Uterus (tissue), 2 donors: ENCODE data around the gene CTCF.

ENCODE experiments used
- POLR2A ChIP-seq, 2 donors: fragments of 450-650 bp; IDR thresholded peaks; one replicate each; pipeline ENCODE4 v1.6.1; 2016; ENCODE audit warnings: antibody characterized with exemption in 2 of 2, mild to moderate bottlenecking in 1 of 2, moderate library complexity in 1 of 2
- TF ChIP-seq, protein P1 (sequence below), 4 experiments: fragments of 200-600 bp in 2 of 4; fragments of 450-650 bp in 2 of 4; sonication (generic) in 2 of 4; IDR thresholded peaks; one replicate each; pipeline ENCODE4 v1.5.1; 2016 to 2019; ENCODE audit warnings: antibody characterized with exemption in 4 of 4, mild to moderate bottlenecking in 2 of 4, moderate library complexity in 1 of 4

DNA sequence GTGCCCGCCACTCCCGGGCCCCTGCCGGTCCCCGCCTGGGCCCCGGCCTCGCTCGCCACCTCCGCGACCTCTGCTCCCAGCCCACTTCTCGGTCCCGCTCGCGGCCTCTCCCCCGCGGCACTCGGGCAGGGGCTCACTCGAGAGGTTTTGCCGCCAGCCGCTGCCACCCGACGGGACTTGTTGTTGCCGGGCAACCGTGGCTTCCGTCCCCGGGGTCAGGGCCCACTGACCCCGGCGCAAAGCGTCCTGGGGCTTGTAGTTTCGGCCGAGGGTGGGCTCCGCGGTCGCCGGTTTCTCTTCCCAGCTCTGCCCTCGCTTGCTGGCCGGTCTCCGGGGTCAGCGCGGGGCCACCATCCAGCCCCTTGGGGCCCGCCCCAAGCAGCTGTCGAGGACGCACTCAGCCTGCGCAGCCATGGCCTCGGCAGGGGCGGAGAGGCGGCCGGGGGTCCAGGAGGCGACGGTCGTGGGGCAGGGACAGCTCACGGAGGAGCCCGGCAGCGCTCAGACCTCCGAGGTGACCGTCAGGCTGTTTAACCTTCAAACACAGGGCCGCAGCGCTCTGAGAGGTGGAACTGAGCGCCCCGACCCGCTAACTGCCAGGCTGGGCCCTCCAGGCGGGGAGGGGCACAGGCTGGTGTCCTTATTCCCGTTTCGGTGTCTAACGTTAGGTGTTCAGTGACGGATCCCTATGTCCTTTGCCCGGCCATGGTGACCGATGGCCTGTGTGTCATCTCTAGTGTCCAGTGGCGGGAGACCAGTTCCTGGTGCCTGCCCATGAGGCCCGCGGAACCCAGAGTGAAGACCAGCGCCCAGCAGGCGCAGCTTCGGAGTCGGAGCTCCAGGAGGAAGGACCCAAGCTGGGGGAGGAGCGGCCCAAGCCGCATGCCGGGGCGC, 104.5 kb downstream of the CTCF start, which contains the start of the genes C16orf86 and ENKD1:
- TF ChIP-seq, protein P1, sequence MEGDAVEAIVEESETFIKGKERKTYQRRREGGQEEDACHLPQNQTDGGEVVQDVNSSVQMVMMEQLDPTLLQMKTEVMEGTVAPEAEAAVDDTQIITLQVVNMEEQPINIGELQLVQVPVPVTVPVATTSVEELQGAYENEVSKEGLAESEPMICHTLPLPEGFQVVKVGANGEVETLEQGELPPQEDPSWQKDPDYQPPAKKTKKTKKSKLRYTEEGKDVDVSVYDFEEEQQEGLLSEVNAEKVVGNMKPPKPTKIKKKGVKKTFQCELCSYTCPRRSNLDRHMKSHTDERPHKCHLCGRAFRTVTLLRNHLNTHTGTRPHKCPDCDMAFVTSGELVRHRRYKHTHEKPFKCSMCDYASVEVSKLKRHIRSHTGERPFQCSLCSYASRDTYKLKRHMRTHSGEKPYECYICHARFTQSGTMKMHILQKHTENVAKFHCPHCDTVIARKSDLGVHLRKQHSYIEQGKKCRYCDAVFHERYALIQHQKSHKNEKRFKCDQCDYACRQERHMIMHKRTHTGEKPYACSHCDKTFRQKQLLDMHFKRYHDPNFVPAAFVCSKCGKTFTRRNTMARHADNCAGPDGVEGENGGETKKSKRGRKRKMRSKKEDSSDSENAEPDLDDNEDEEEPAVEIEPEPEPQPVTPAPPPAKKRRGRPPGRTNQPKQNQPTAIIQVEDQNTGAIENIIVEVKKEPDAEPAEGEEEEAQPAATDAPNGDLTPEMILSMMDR (IDR thresholded peaks at IDR 0.05) = no peak
- TF ChIP-seq POLR2A (IDR thresholded peaks at IDR 0.05) = peak; percentile 13 to 37
